SK-N-SH (cell line): ENCODE measurements around the gene RAB30. TPM values are rescaled to one million over a fixed set of nuclear protein-coding genes. Genes with fewer than 3 reads are reported as not detected.

Experiments
- CTCF ChIA-PET: fragments of 300-600, 350-600 bp; formaldehyde crosslinking; extraction: SDS; loops from one replicate; lab custom pipeline; 2021; lab: Yijun Ruan, JAX
- POLR2A ChIA-PET: fragments of 350-600 bp; sonication (Branson Sonifier 250); formaldehyde crosslinking; extraction: SDS; loops from one replicate; lab custom pipeline; 2020; ENCODE audit warnings: antibody characterized with exemption, inconsistent platforms; lab: Yijun Ruan, JAX
- DNase-seq: peaks from one replicate; pipeline ENCODE4 v3.0.0; 2012
- H2AFZ ChIP-seq: fragments of 200-600 bp; sonication (generic); 2 replicates; pipeline ENCODE4 v1.8.1; 2016; ENCODE audit warnings: antibody characterized with exemption, mild to moderate bottlenecking, low read depth
- H3F3A ChIP-seq: fragments of 200-600 bp; sonication (generic); replicated peaks from 2 replicates; pipeline ENCODE3; 2016; ENCODE audit warnings: antibody characterized with exemption, mild to moderate bottlenecking; ENCODE audit not compliant: insufficient read depth
- H3K27ac ChIP-seq, 2 experiments: fragments of 200-500 bp in 1 of 2; fragments of 200-600 bp in 1 of 2; sonication (Bioruptor generic) in 1 of 2; sonication (generic), shearing (Covaris generic) in 1 of 2; 2 replicates each; pipeline versions ENCODE4 v1.5.1 to v1.6.1; 2014 to 2016; ENCODE audit warnings: low read depth in 2 of 2, inconsistent platforms in 1 of 2, low read length in 1 of 2, mild to moderate bottlenecking in 1 of 2, mixed read lengths in 1 of 2
- H3K27me3 ChIP-seq: fragments of 200-600 bp; sonication (generic), shearing (Covaris generic); 2 replicates; pipeline ENCODE4 v1.6.1; 2016; ENCODE audit warnings: mixed run types; ENCODE audit not compliant: insufficient read depth
- H3K36me3 ChIP-seq, 2 experiments: fragments of 200-500 bp in 1 of 2; fragments of 200-600 bp in 1 of 2; sonication (Bioruptor generic) in 1 of 2; sonication (generic) in 1 of 2; replicated peaks in 1 of 2; 2 replicates each; pipeline versions ENCODE3 to v1.5.1; 2014 to 2016; ENCODE audit warnings: low read length in 1 of 2, mild to moderate bottlenecking in 1 of 2; ENCODE audit not compliant: insufficient read depth in 2 of 2, control insufficient read depth in 1 of 2
- H3K4me1 ChIP-seq, 2 experiments: fragments of 200-500 bp in 1 of 2; fragments of 200-600 bp in 1 of 2; sonication (Bioruptor generic) in 1 of 2; sonication (generic), shearing (Covaris generic) in 1 of 2; 2 replicates each; pipeline versions ENCODE4 v1.5.1 to v1.6.1; 2014 to 2016; ENCODE audit warnings: low read depth in 1 of 2, low read length in 1 of 2, mixed run types in 1 of 2; ENCODE audit not compliant: insufficient read depth in 2 of 2, control insufficient read depth in 1 of 2
- H3K4me2 ChIP-seq: fragments of 200-600 bp; sonication (generic), shearing (Covaris generic); 2 replicates; pipeline ENCODE4 v1.6.1; 2017; ENCODE audit warnings: mixed run types
- H3K4me3 ChIP-seq, 2 experiments: fragments of 200-500 bp in 1 of 2; fragments of 200-600 bp in 1 of 2; sonication (Bioruptor generic) in 1 of 2; sonication (generic), shearing (Covaris generic) in 1 of 2; 2 replicates each; pipeline versions ENCODE4 v1.5.1 to v1.8.1; 2014 to 2016; ENCODE audit warnings: low read depth in 2 of 2, inconsistent platforms in 1 of 2, low read length in 1 of 2, mild to moderate bottlenecking in 1 of 2, mixed read lengths in 1 of 2, moderate library complexity in 1 of 2
- H3K79me2 ChIP-seq: fragments of 200-600 bp; sonication (generic); 2 replicates; pipeline ENCODE4 v1.8.1; 2017; ENCODE audit warnings: mild to moderate bottlenecking; ENCODE audit not compliant: insufficient read depth
- H3K9ac ChIP-seq: fragments of 200-600 bp; sonication (generic); 2 replicates; pipeline ENCODE4 v1.6.1; 2017; ENCODE audit warnings: mixed run types
- H3K9me2 ChIP-seq: fragments of 200-600 bp; sonication (generic); 2 replicates; pipeline ENCODE4 v1.6.1; 2017; ENCODE audit warnings: mixed run types
- H3K9me3 ChIP-seq: fragments of 200-600 bp; sonication (generic); 2 replicates; pipeline ENCODE4 v1.6.1; 2017; ENCODE audit warnings: mixed run types, mild to moderate bottlenecking, moderate library complexity
- H4K20me1 ChIP-seq: fragments of 200-600 bp; sonication (generic); 2 replicates; pipeline ENCODE4 v1.6.1; 2017; ENCODE audit warnings: mild to moderate bottlenecking, mixed run types; ENCODE audit not compliant: insufficient read depth
- CHD2 ChIP-seq: fragments of 150-350 bp; IDR thresholded peaks from 2 replicates; pipeline ENCODE4 v1.6.1; 2018; ENCODE audit warnings: low read length; ENCODE audit not compliant: partially characterized antibody
- FOSL2 ChIP-seq: IDR thresholded peaks from 2 replicates; pipeline ENCODE4 v1.4.0; 2012; ENCODE audit warnings: low read depth, mild to moderate bottlenecking, moderate library complexity, borderline replicate concordance
- MXI1 ChIP-seq: IDR thresholded peaks from 2 replicates; pipeline ENCODE4 v1.6.1; 2012; ENCODE audit warnings: mild to moderate bottlenecking, low read depth, low read length, improper control_type of control experiment
- NFIC ChIP-seq: IDR thresholded peaks from 2 replicates; pipeline ENCODE4 v1.4.0; 2012; ENCODE audit warnings: borderline replicate concordance
- PBX3 ChIP-seq: IDR thresholded peaks from 2 replicates; pipeline ENCODE4; 2012
- RCOR1 ChIP-seq: fragments of 150-350 bp; IDR thresholded peaks from 2 replicates; pipeline ENCODE4 v1.6.1; 2017; ENCODE audit warnings: antibody characterized with exemption, low read length
- SIN3A ChIP-seq: IDR thresholded peaks from 2 replicates; pipeline ENCODE4 v1.6.1; 2012; ENCODE audit warnings: low read depth, mild to moderate bottlenecking, low read length, moderate library complexity, borderline replicate concordance
- SMC3 ChIP-seq: IDR thresholded peaks from 2 replicates; pipeline ENCODE4 v1.6.1; 2012; ENCODE audit warnings: low read depth, low read length, improper control_type of control experiment
- TCF12 ChIP-seq: IDR thresholded peaks from 2 replicates; pipeline ENCODE4 v1.4.0; 2012
- TEAD4 ChIP-seq: IDR thresholded peaks from 2 replicates; pipeline ENCODE4 v1.4.0; 2012; ENCODE audit warnings: mild to moderate bottlenecking, borderline replicate concordance; ENCODE audit not compliant: insufficient read depth
- USF1 ChIP-seq: IDR thresholded peaks from 2 replicates; pipeline ENCODE4 v1.4.0; 2012; ENCODE audit warnings: low read depth, borderline replicate concordance
- USF2 ChIP-seq: fragments of 150-350 bp; IDR thresholded peaks from 2 replicates; pipeline ENCODE4 v1.6.1; 2017; ENCODE audit warnings: antibody characterized with exemption, low read length, low read depth, borderline replicate concordance
- WGBS: methylation state at CpG from one replicate; pipeline ENCODE4 v1.1.6; 2017; ENCODE audit warnings: low lambda C conversion rate; 5-methylcytosine and 5-hydroxymethylcytosine counted together
- polyA plus RNA-seq, 3 experiments: library from polyadenylated mRNA; depleted of rRNA; stranded (reverse); fragments of >200 nt; gene quantifications; 2 replicates each; pipeline ENCODE4 v1.2.3, GENCODE V29; 2012

Gene RAB30
- polyA plus RNA-seq, 1 of the 3 experiments (the other 2 are of a cell fraction) = 3.3 TPM

- TF ChIP-seq USF1 = no peak
- TF ChIP-seq MXI1 = peak; percentile 97
- TF ChIP-seq USF2 = no peak
Observed at GRCh38 chr11:83070731-83071566, 748 bp downstream of the RAB30 start (continued).

- no peaks in the 10 kb centered on the region for H3K9me2 ChIP-seq
- TF ChIP-seq PBX3 (peak; percentile 32; the same call in 1 of the 2 replicates), NFIC (peak; percentile 49; the same call in 1 of the 2 replicates), RCOR1 (no peak), TCF12 (peak; percentile 59; the same call in 1 of the 2 replicates), CHD2 (no peak), SMC3 (no peak), SIN3A (0 out of 2 replicates have a peak, but pooled peaks have one; percentile 13), TEAD4 (peak; percentile 20; the same call in 1 of the 2 replicates), FOSL2 (peak; percentile 37; the same call in 1 of the 2 replicates)
- TF ChIP-seq, all 33 proteins: peak for 6
- peak overlapping the region; percentile 79 for H3K4me2 ChIP-seq
- H3K4me1 ChIP-seq = peaks cover 9 to 23% of the 10 kb centered on the region in 2 experiments; a peak in 2 of 4 replicates
- H3K27ac ChIP-seq = peak overlapping the region; percentile 77 to 92
- H3K9me3 ChIP-seq = no peaks in the 10 kb centered on the region; the same call in 1 of the 2 replicates
- no peaks in the 10 kb centered on the region for H3K27me3 ChIP-seq
- WGBS = 33% methylated on average over 3 of the region's 3 CpGs
- peak overlapping the region; percentile 79 to 86 for H3K4me3 ChIP-seq
- CTCF ChIA-PET = interaction anchor here (1.2 to 1.6 kb wide), 3 partner anchors 18 to 179 kb away, joined by 3 to 5 read pairs (median 4); partner anchors contain the start of gene DDIAS
- H4K20me1 ChIP-seq = no peaks in the 10 kb centered on the region
- H2AFZ ChIP-seq = peak overlapping the region; percentile 80; the same call in 1 of the 2 replicates
- peaks cover 11 to 17% of the 10 kb centered on the region in 2 experiments for H3K36me3 ChIP-seq
- peak overlapping the region; percentile 67; the same call in 1 of the 2 replicates for H3K9ac ChIP-seq
- H3F3A ChIP-seq = peaks cover 4% of the 10 kb centered on the region
- POLR2A ChIA-PET = no interaction called here
- DNase-seq = no peak
- peaks cover 86% of the 10 kb centered on the region for H3K79me2 ChIP-seq
Observed at GRCh38 chr11:83070044-83070701, 1.5 kb downstream of the RAB30 start.
